Stimulated activated CD4-positive, alpha-beta T cell treated with anti-CD3 and anti-CD28 coated beads, Interleukin-1b, Interleukin-23, amount 100 ng/mL, for 1 hour (primary cell): Measurements from ENCODE around the gene FGF19.

Experiments
- DNase-seq, 2 donors: peaks; one replicate each; pipeline ENCODE4 v3.0.0-alpha.2; 2020; ENCODE audit warnings: low read depth in 2 of 2

Gene FGF19

DNA sequence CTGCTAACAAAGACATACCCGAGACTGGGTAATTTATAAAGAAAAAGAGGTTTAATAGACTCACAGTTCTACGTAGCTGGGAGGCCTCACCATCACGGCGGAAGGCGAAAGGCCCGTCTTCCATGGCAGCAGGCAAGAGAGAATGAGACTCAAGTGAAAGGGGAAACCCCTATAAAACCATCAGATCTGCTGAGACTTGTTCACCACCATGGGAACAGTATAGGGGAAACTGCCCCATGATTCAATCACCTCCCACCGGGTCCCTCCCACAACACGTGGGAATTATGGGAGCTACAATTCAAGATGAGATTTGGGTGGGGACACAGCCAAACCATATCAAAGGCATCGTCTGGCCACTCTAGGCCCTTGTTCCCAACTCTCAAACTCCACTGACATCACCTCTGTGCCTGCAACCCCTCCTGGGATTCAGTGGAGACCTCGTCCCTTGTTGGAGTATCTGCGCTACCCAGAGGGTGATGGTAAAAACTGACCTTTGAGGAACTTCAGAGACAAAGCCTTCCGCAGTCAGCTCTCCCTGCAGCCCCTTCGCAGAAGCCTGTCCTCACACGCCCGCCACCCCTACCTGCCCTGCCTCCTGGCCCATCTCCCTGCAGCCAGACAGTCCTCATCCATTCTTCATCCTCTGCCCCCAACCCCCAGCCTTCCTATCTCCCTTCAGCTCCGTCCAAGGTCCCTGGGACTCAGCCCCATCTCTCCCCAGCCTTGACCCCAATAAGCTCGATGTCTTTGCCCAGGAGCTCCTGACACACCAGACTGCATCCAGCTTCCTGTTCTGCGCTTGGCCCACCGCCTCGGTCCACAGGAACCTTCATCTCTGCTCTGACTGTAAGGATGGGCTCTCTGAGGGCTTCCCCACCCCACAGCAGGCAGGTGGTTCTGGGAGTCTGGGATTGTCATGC is 47.0 kb downstream of the FGF19 start:
- no peak for DNase-seq

DNA sequence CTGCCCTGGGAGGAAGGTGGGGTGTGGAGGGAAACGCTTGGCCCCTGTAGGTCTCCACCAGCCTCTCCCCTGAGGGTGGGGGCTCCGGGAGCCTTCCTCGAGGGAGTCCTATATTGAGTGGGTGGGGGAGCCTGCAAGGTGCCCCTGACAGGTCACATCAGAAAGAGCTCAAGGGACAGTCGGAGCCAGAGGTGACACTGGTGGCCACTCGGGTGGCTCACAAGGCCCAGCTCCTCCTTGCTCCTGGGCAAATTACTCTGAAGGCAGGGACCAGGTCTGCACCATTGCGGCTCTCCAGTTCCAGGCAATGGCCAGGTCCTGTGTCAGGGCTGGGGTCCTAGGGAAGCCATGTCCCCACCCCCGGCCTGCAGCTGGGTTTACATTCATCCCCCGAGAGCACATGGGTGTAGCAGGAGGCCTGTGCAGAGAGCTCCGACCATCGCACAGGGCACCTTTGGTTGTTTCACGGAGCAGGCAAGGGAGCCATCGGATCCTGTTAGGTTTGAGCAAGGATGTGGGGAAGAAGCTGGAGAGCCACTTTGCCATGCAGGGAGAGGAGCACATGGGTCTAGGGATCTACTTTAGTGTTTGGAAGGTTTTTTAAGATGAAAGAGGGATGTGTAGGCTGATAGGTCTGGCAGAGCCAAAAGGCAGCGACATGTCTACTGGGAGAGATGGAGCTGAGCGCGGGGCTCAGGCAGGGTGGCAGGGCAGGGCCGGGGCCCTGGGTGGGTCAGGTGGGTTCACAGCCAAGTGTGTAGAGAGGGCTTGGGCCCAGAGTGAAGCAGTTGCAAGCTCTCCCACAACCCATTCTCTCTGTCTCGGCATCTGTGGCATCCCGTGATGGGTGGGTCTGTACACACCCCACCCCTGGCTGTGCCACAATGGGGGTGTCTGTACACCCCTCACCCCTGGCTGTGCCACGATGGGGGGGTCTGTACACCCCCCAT is 48.1 kb downstream of the FGF19 start:
- DNase-seq, result no peak

DNA sequence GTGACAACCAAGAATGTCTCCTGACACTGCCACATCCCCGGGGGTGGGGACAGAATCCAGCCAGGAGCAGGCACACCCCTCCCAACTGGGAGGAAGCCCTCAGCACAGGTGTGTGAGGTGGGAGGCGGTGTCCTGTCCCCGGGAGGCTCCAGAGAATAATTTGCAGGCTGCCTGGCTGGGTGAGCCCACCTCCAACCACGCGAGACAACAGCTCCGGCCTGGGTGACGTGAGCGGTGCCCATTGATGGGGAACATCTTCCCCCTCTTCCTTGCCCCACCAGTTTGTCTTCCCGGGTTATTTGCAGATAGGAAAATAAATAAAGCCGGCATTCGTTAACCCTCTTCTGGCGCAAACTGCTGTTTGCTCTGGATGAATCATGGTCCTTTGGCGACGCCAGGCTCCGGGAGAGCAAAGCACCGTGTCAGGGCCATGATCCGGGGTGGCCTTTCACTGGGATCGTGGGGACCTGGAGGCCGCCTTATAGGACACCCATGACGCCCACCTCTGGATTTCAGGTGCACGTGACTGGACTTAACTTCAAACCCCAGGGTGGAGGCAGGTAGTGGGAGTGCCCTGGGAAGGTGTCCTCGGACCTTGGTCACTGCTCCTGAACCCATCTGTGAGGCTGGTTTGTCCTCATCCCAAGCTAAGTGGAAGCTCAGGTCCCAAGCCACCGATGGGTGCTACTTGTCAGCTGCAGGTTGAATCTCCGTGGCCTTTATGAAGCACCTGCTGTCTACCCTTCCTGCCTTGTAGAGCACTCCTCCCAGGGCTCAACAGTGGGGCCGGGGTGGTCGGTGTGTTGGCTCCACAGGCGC is 49.0 kb downstream of the FGF19 start:
- DNase-seq, result no peak

DNA sequence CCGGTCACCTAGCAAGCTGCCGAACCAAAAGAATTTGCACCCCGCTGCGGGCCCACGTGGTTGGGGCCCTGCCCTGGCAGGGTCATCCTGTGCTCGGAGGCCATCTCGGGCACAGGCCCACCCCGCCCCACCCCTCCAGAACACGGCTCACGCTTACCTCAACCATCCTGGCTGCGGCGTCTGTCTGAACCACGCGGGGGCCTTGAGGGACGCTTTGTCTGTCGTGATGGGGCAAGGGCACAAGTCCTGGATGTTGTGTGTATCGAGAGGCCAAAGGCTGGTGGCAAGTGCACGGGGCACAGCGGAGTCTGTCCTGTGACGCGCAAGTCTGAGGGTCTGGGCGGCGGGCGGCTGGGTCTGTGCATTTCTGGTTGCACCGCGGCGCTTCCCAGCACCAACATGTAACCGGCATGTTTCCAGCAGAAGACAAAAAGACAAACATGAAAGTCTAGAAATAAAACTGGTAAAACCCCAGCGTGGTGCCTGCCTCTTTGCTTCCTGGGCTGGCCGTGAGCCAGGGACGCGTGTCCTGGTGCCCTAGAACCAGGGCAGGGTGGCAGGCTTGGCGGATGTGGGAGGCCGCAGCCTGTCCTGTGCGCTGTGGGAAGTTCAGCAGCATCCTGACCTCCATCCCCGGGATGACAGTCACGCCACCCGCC is 49.7 kb downstream of the FGF19 start:
- DNase-seq, result no peak

- DNase-seq, result no peak
Observed at GRCh38 chr11:69653406-69653960, 50.3 kb downstream of the FGF19 start.

GRCh38 chr11:69652999-69653398 is 50.8 kb downstream of the FGF19 start:
- DNase-seq, result no peak

GRCh38 chr11:69651834-69652620 is 51.8 kb downstream of the FGF19 start:
- no peak for DNase-seq

DNA sequence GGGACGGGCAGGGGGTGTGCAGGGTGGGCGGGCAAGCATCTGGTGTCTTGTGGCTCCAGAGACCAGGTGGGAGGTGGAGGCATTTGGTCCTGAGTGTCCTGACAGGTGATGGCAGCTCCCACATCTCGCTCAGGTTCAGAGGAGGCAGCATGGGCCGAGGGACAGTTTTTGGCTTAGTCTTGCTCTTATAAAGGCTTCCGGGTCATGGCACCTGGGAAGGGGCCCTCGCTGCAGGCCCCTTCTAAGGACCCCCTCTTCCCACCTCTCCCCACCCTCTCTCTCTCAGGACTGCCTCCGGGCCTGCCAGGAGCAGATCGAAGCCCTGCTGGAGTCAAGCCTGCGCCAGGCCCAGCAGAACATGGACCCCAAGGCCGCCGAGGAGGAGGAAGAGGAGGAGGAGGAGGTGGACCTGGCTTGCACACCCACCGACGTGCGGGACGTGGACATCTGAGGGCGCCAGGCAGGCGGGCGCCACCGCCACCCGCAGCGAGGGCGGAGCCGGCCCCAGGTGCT is 52.9 kb downstream of the FGF19 start:
- no peak for DNase-seq

- no peak for DNase-seq
Observed at GRCh38 chr11:69650081-69650831, 53.6 kb downstream of the FGF19 start.

DNA sequence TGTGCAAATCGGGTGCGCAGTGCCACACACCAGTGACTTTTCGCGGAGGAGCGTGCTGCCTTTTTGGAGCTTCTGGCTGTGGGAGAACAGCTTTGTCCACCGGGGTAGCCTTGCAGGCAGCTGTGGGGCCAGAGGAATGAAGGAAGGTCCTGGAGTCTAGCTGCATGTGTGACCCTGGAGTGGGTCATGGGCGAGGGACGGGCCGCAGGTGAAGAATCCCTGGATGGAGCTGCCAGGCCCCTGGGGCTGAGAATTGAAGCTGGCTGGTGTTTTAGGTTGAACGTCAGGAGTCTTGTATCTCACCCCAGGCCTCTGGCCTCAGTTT is 54.3 kb downstream of the FGF19 start:
- DNase-seq, result no peak

- DNase-seq, result no peak
Observed at GRCh38 chr11:69648679-69649575, 54.9 kb downstream of the FGF19 start.
